Keratinocyte (primary cell): ENCODE measurements around the gene DTD1. TPM values are rescaled to one million over a fixed set of nuclear protein-coding genes. Genes with fewer than 3 reads are reported as not detected.

Source experiments
- DNase-seq: peaks from one replicate; pipeline ENCODE4 v3.0.0-alpha.2; 2011; ENCODE audit warnings: low read depth, missing footprints, low spot score
- FAIRE-seq: peaks from 2 replicates; lab custom pipeline; 2011; peaks lifted over from hg19 to GRCh38; lab: Jason Lieb, UNC
- H2AFZ ChIP-seq: 2 replicates; pipeline ENCODE4 v1.6.0; 2012; ENCODE audit warnings: low read length, control low read depth, inconsistent platforms; ENCODE audit not compliant: control insufficient read depth
- H3K27ac ChIP-seq: 2 replicates; pipeline ENCODE4 v1.5.1; 2011; ENCODE audit warnings: low read length; ENCODE audit not compliant: control insufficient read depth, insufficient read depth
- H3K27me3 ChIP-seq: 3 replicates; pipeline ENCODE4 v1.6.0; 2011; ENCODE audit warnings: low read length; ENCODE audit not compliant: control insufficient read depth, insufficient read depth; ENCODE audit errors: extremely low read depth
- H3K36me3 ChIP-seq, 2 experiments: 2 replicates in 1 of 2; 3 replicates in 1 of 2; pipeline ENCODE4 v1.5.1; 2011; ENCODE audit warnings: low read length in 2 of 2, mild to moderate bottlenecking in 1 of 2; ENCODE audit not compliant: control insufficient read depth in 2 of 2, insufficient read depth in 2 of 2; ENCODE audit errors: extremely low read depth in 1 of 2
- H3K4me1 ChIP-seq: 3 replicates; pipeline ENCODE4 v1.5.1; 2011; ENCODE audit warnings: low read length; ENCODE audit not compliant: control insufficient read depth, insufficient read depth; ENCODE audit errors: extremely low read depth
- H3K4me2 ChIP-seq: 3 replicates; pipeline ENCODE4 v1.6.0; 2011; ENCODE audit warnings: low read depth, low read length; ENCODE audit not compliant: control insufficient read depth, insufficient read depth; ENCODE audit errors: extremely low read depth
- H3K4me3 ChIP-seq, 3 experiments: fragments of 200-600 bp in 1 of 3; sonication (generic) in 1 of 3; 2 replicates in 2 of 3; 3 replicates in 1 of 3; pipeline ENCODE4 v1.5.1; 2011 to 2016; ENCODE audit warnings: low read length in 3 of 3, mild to moderate bottlenecking in 3 of 3, control low read depth in 2 of 3, inconsistent platforms in 1 of 3, low read depth in 1 of 3, mixed read lengths in 1 of 3, mixed run types in 1 of 3, moderate library complexity in 1 of 3; ENCODE audit not compliant: control insufficient read depth in 2 of 3, insufficient read depth in 2 of 3; ENCODE audit errors: extremely low read depth in 1 of 3
- H3K79me2 ChIP-seq: 2 replicates; pipeline ENCODE4 v1.6.0; 2012; ENCODE audit warnings: low read length; ENCODE audit not compliant: control insufficient read depth, insufficient read depth
- H3K9ac ChIP-seq: 3 replicates; pipeline ENCODE4 v1.6.0; 2011; ENCODE audit warnings: low read length; ENCODE audit not compliant: control insufficient read depth, insufficient read depth; ENCODE audit errors: extremely low read depth
- H3K9me1 ChIP-seq: 3 replicates; pipeline ENCODE4 v1.6.0; 2011; ENCODE audit warnings: low read length; ENCODE audit not compliant: control insufficient read depth, insufficient read depth; ENCODE audit errors: extremely low read depth
- H3K9me3 ChIP-seq: 2 replicates; pipeline ENCODE4 v1.5.1; 2012; ENCODE audit warnings: low read depth, low read length; ENCODE audit not compliant: control insufficient read depth
- H4K20me1 ChIP-seq: 3 replicates; pipeline ENCODE4 v1.6.0; 2011; ENCODE audit warnings: low read length; ENCODE audit not compliant: control insufficient read depth, insufficient read depth; ENCODE audit errors: extremely low read depth
- EZH2 ChIP-seq: IDR thresholded peaks from one replicate; pipeline ENCODE4 v1.6.1; 2012; ENCODE audit warnings: inconsistent platforms, mild to moderate bottlenecking, low read length, moderate library complexity
- dilution Hi-C: fragments of 300-500 bp; cut with MboI; formaldehyde crosslinking; loops from one replicate; pipeline ENCODE4 v1.7.0; 2020; ENCODE audit warnings: low sequenced_read_pairs; ENCODE audit not compliant: extremely low pct_ligation_motif_present
- polyA minus RNA-seq, 3 experiments: library from RNA; depleted of rRNA, polyadenylated mRNA; stranded (reverse); fragments of >200 nt; gene quantifications; 1 replicate in 1 of 3; 2 replicates in 1 of 3; 3 replicates in 1 of 3; pipeline ENCODE4 v1.2.3, GENCODE V29; 2011
- polyA plus RNA-seq, 5 experiments: library from polyadenylated mRNA; depleted of rRNA in 3 of 5; stranded (reverse) in 3 of 5; stranded (forward) in 1 of 5; unstranded in 1 of 5; fragments of >200 nt; gene quantifications; 1 replicate in 1 of 5; 2 replicates in 3 of 5; 3 replicates in 1 of 5; pipeline versions ENCODE4 v1.2.1 to v1.2.3, GENCODE V29; 2011 to 2012; ENCODE audit warnings: missing spikeins in 2 of 5, low read depth in 1 of 5, low replicate concordance in 1 of 5
- TF ChIP-seq, protein P1 (sequence below), 3 experiments: IDR thresholded peaks in 1 of 3; conservative IDR thresholded peaks in 1 of 3; optimal IDR thresholded peaks in 1 of 3; 2 replicates in 2 of 3; 3 replicates in 1 of 3; pipeline versions ENCODE3 to v1.5.1; 2011; ENCODE audit warnings: low read length in 3 of 3, mild to moderate bottlenecking in 3 of 3, moderate library complexity in 2 of 3, control low read depth in 1 of 3, inconsistent platforms in 1 of 3; ENCODE audit not compliant: insufficient read depth in 2 of 3; ENCODE audit errors: extremely low read depth in 1 of 3

The DTD1 gene, protein sequence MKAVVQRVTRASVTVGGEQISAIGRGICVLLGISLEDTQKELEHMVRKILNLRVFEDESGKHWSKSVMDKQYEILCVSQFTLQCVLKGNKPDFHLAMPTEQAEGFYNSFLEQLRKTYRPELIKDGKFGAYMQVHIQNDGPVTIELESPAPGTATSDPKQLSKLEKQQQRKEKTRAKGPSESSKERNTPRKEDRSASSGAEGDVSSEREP
- polyA plus RNA-seq (49.3 to 79.2 TPM (median 68.3 TPM) in 3 replicates), polyA minus RNA-seq (26.2 to 36.1 TPM (median 30.3 TPM) in 3 replicates)
- 68.5 TPM for polyA plus RNA-seq (2011; ENCODE audit: low read depth)
- 55.7 and 69.1 TPM in 2 replicates for polyA plus RNA-seq (2011; cell fraction: cytosol; rRNA removed)
- polyA plus RNA-seq (2011; cell fraction: nucleus; rRNA removed): 28.8 and 30.2 TPM in 2 replicates
- polyA plus RNA-seq (2012; ENCODE audit: low replicate concordance): 53.8 and 77.5 TPM in 2 replicates
- 28.6 TPM for polyA minus RNA-seq (2011; cell fraction: cytosol; rRNA and poly(A)+ RNA removed)
- polyA minus RNA-seq (2011; cell fraction: nucleus; rRNA and poly(A)+ RNA removed): 9.1 and 11.6 TPM in 2 replicates

DNA sequence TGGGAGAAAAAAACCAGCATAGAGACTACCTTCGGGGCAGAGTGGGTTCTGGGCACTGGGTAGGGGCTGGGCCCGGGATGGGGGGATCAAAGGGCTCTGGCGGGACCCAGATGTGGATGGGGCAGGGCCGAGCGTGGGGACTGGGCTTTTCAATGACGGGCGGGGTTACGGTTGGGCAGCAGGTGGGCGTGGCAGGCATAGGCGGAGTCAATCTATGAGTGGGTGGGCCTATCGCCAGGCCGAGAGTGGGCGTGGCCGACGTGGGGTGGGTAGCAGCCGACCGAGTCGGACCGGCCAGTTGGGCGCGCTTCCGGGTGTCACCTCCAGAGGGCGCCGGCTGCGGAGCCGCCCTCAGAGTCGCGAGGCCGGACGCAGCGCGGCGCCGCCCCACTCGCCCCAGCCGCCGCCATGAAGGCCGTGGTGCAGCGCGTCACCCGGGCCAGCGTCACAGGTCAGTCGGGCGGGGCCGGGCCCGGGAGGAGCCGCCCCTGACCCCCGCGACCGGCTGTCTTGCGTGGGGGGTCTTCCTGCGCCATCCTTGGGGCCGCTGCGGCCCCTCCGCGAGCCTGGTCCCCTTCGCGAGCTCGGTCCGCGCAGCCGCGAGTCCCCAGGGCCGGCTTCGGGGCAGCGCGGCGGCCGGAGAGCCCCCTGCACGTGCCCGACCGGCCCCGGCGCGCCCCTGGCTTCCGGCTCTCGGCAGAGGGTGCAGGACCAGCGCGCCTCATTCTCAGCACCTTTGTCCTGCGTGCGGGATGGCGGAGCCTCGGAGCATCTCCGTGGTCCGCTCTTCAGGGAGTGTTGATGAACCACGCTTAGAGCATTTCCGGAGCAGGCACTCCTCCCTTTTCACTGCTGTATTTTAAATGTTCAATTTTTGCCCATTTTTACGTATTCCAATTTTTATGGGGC, at the start of gene DTD1:
DTD1 (plus strand) TSS at position 390 of the 909 bp plus-strand sequence; CDS start at position 409, 19 bp downstream.
- H3K4me2 ChIP-seq: peak within 1 kb of the TSS; percentile 96
- no peaks in the 10 kb centered on the region for H3K9me1 ChIP-seq
- no peaks in the 10 kb centered on the region for H3K36me3 ChIP-seq
- H3K27ac ChIP-seq: peak within 1 kb of the TSS; percentile 65
- FAIRE-seq: peak; percentile 60
- dilution Hi-C loops: no loop called here
- no peaks in the 10 kb centered on the region for H4K20me1 ChIP-seq
- peaks cover 21% of the 10 kb centered on the region for H3K79me2 ChIP-seq
- no peak for TF ChIP-seq EZH2
- TF ChIP-seq, protein P1, sequence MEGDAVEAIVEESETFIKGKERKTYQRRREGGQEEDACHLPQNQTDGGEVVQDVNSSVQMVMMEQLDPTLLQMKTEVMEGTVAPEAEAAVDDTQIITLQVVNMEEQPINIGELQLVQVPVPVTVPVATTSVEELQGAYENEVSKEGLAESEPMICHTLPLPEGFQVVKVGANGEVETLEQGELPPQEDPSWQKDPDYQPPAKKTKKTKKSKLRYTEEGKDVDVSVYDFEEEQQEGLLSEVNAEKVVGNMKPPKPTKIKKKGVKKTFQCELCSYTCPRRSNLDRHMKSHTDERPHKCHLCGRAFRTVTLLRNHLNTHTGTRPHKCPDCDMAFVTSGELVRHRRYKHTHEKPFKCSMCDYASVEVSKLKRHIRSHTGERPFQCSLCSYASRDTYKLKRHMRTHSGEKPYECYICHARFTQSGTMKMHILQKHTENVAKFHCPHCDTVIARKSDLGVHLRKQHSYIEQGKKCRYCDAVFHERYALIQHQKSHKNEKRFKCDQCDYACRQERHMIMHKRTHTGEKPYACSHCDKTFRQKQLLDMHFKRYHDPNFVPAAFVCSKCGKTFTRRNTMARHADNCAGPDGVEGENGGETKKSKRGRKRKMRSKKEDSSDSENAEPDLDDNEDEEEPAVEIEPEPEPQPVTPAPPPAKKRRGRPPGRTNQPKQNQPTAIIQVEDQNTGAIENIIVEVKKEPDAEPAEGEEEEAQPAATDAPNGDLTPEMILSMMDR (optimal IDR thresholded peaks at IDR 0.05 in 1 of 3, IDR thresholded peaks at IDR 0.05 in 1 of 3, conservative IDR thresholded peaks at IDR 0.05 in 1 of 3; ENCODE audit: extremely low read depth in 1 of 3, insufficient read depth in 2 of 3, low read length in 3 of 3): peak in 2 of 3 experiments; percentile 75 to 81
- peak within 1 kb of the TSS; percentile 87 for H2AFZ ChIP-seq
- H3K9ac ChIP-seq: peak within 1 kb of the TSS; percentile 82
- peak; percentile 38 for DNase-seq
- no peaks in the 10 kb centered on the region for H3K27me3 ChIP-seq
- peak within 1 kb of the TSS; percentile 56 to 95 (median 88) for H3K4me3 ChIP-seq
- no peaks in the 10 kb centered on the region for H3K9me3 ChIP-seq
- peaks cover 8% of the 10 kb centered on the region for H3K4me1 ChIP-seq

DNA sequence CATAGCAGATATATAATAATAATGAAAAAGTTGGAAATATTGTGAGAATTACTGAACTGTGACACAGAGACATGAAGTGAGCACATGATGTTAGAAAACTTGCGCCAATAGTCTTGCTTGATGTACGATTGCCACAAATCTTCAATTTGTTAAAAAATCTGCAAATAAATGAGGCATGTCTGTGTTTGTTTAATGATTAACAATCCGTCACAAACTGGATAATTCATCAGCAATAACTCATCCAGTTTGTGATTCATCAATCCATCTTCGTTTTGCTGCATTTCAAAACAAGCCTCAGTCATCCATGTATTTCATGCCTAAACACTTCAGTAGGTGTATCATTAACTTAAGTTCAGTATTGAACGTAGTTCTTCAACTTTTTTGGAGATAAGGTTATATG, 46.1 kb upstream of the DTD1 start:
- Histone ChIP-seq H3K79me2 (no peaks in the 10 kb centered on the region), H3K9me1 (no peaks in the 10 kb centered on the region), H3K4me2 (no peak overlapping the region), H2AFZ (no peak overlapping the region), H4K20me1 (no peaks in the 10 kb centered on the region), H3K36me3 (peaks cover 13 to 35% of the 10 kb centered on the region in 2 experiments), H3K27ac (peak overlapping the region; percentile 39), H3K9ac (no peak overlapping the region), H3K9me3 (no peaks in the 10 kb centered on the region), H3K4me3 (no peak overlapping the region), H3K4me1 (peaks cover 13% of the 10 kb centered on the region), H3K27me3 (no peaks in the 10 kb centered on the region)
- dilution Hi-C loops: no loop called here
- DNase-seq (no peak), FAIRE-seq (peak; percentile 13)
- no peak for TF ChIP-seq EZH2
- TF ChIP-seq, protein P1 (optimal IDR thresholded peaks at IDR 0.05 in 1 of 3, IDR thresholded peaks at IDR 0.05 in 1 of 3, conservative IDR thresholded peaks at IDR 0.05 in 1 of 3; ENCODE audit: extremely low read depth in 1 of 3, insufficient read depth in 2 of 3, low read length in 3 of 3): no peak
